Mesothelial cell of epicardium (in vitro differentiated cells): ENCODE data around the gene FBXO28. TPM values are rescaled to one million over a fixed set of nuclear protein-coding genes. Genes with fewer than 3 reads are reported as not detected.
A peak's percentile ranks its signal among the peaks of the same experiment; 100 is the strongest.

Experiments used
- DNase-seq, 2 experiments: peaks; one replicate each; pipeline ENCODE4 v3.0.0; 2021; ENCODE audit warnings: low spot score in 2 of 2; ENCODE audit not compliant: unreplicated experiment in 2 of 2
- H3K27ac Mint-ChIP-seq: 2 replicates; pipeline ENCODE4 v1.8.0; 2021; ENCODE audit warnings: mixed read lengths
- H3K27me3 Mint-ChIP-seq: 2 replicates; pipeline ENCODE4 v1.8.0; 2021; ENCODE audit warnings: low read depth, mixed read lengths
- H3K36me3 Mint-ChIP-seq: 2 replicates; pipeline ENCODE4 v1.8.0; 2021; ENCODE audit warnings: mixed read lengths
- H3K4me1 Mint-ChIP-seq: 2 replicates; pipeline ENCODE4 v1.8.0; 2021; ENCODE audit warnings: mixed read lengths
- H3K4me3 Mint-ChIP-seq: 2 replicates; pipeline ENCODE4 v1.8.0; 2021; ENCODE audit warnings: mild to moderate bottlenecking, moderate library complexity, mixed read lengths
- H3K9me3 Mint-ChIP-seq: 2 replicates; pipeline ENCODE4 v1.8.0; 2021; ENCODE audit warnings: mixed read lengths
- total RNA-seq: library from RNA; stranded (reverse); gene quantifications from 3 replicates; pipeline ENCODE4 v1.2.1, GENCODE V29; 2021
- TF ChIP-seq, protein P1 (sequence below): fragments of 200-600 bp; sonication (generic); IDR thresholded peaks from one replicate; pipeline ENCODE4 v1.5.0; 2021; ENCODE audit warnings: antibody characterized with exemption; ENCODE audit not compliant: unreplicated experiment

Gene FBXO28
- total RNA-seq, 1 donor from 2014 or later, result 26.7 TPM

DNA sequence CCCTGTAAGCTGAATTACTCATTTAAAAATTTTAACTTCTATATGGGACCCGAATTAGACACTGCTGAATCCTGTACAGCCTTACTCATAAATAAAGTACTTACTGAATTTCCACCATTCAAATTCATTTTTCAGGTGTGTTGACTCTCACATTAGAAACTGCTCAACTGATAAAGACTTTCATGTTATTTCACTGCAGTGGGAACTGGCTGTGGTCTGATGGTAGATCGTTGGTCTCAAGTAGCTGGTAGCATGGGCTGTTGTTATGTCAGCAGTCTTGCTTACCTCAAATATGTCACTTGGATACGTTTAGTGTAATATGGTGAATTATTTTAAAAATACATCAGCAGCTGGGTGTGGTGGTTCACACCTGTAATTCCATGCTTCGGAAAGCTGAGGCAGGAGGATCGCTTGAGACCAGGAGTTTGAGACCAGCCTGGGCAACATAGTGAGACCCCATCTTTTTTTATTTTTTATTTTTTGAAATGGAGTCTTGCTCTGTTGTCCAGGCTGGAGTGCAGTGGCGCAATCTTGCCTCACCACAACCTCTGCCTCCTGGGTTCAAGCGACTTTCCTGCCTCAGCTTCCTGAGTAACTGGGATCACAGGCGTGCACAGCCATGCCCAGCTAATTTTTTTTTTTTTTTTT is 79.5 kb downstream of the FBXO28 start:
- H3K27me3 Mint-ChIP-seq, result no peaks in the 10 kb centered on the region
- TF ChIP-seq, protein P1, sequence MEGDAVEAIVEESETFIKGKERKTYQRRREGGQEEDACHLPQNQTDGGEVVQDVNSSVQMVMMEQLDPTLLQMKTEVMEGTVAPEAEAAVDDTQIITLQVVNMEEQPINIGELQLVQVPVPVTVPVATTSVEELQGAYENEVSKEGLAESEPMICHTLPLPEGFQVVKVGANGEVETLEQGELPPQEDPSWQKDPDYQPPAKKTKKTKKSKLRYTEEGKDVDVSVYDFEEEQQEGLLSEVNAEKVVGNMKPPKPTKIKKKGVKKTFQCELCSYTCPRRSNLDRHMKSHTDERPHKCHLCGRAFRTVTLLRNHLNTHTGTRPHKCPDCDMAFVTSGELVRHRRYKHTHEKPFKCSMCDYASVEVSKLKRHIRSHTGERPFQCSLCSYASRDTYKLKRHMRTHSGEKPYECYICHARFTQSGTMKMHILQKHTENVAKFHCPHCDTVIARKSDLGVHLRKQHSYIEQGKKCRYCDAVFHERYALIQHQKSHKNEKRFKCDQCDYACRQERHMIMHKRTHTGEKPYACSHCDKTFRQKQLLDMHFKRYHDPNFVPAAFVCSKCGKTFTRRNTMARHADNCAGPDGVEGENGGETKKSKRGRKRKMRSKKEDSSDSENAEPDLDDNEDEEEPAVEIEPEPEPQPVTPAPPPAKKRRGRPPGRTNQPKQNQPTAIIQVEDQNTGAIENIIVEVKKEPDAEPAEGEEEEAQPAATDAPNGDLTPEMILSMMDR, result no peak
- no peak overlapping the region for H3K4me3 Mint-ChIP-seq
- H3K4me1 Mint-ChIP-seq, result peaks cover 3% of the 10 kb centered on the region
- H3K36me3 Mint-ChIP-seq, result peaks cover 29% of the 10 kb centered on the region
- no peak overlapping the region for H3K27ac Mint-ChIP-seq
- H3K9me3 Mint-ChIP-seq, result peaks cover 4% of the 10 kb centered on the region
- no peak for DNase-seq

DNA sequence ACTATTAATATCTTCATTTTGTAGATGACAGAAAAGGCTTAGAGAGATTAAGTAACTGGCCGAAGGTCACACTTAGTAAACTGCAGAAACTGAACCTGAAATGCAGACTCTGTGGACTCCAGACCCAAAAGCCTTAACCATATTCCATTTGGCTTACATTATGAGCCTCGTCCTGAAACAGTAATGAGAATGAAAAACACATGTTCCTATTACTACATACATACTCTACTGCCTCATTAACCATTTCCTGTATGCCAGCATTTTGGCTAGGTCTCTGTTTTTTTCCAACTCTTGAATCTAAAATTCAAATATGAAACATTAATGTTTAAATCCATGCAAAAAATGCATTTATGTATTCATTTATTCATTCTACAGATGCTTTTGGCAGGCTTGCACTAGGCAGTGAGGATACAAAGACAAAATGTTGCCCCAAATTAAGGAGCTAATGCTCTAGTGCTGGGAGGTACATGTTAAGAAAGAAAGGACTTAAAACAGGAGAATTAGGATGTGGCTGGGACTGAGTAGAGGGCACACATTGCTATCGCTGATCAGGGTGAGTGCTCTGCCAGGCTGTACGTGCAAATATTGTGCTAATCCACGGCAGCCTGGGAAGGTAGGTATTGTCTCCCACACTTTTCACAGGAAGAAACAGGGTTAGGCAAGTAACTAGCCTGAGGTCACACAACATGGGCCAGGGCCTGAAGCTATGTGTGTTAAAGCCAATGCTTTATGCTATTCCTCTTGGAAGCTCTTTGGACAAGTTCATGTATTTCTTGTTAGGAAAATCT is 83.1 kb downstream of the FBXO28 start:
- H3K4me1 Mint-ChIP-seq, result peaks cover 12% of the 10 kb centered on the region
- no peak overlapping the region for H3K4me3 Mint-ChIP-seq
- TF ChIP-seq, protein P1, result no peak
- no peak overlapping the region for H3K27ac Mint-ChIP-seq
- peaks cover 16% of the 10 kb centered on the region for H3K36me3 Mint-ChIP-seq
- H3K27me3 Mint-ChIP-seq, result no peaks in the 10 kb centered on the region
- no peak for DNase-seq
- H3K9me3 Mint-ChIP-seq, result no peaks in the 10 kb centered on the region

DNA sequence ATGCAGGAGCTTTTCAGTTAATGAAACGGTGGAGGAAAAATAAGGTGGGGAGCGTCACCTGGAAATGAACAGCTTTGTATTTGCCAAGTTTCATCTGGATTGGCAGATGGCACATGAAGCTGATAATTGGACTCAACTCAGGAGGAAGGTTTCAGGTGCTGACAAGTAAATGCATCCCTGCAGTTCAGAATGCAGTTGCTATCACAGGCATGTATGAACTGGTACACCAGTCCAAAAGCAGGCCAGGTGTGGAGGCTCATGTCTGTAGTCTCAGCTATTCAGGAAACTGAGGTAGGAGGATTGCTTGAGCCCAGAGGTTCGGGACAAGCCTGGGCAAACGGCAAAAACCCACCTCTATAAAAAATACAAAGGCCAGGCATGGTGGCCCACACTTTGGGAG is 84.7 kb downstream of the FBXO28 start:
- Mint-ChIP-seq H3K4me3 (no peak overlapping the region), H3K9me3 (no peaks in the 10 kb centered on the region), H3K4me1 (peaks cover 20% of the 10 kb centered on the region), H3K36me3 (peaks cover 12% of the 10 kb centered on the region), H3K27me3 (no peaks in the 10 kb centered on the region), H3K27ac (no peak overlapping the region)
- TF ChIP-seq, protein P1, result no peak
- no peak for DNase-seq

DNA sequence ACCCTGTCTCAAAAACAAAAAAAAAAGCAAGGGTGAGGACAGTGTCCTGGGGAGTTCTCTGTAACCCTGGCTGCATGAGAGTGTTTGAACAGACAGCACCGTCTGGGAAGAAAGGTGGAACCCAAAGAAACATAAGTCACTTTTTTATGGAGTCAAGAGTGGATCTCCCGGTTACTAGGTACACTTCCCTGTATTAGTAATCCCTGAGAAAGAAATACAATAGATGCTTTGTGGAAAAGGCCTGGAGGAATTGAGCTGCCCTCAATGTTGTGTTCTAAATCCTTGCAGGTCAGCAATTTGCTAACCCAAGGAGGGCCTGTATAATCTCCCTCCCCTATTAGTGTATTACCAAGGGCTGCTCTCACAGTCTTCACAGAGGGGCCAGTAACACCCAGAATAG is 85.8 kb downstream of the FBXO28 start:
- H3K36me3 Mint-ChIP-seq, result peaks cover 7% of the 10 kb centered on the region
- no peak overlapping the region for H3K27ac Mint-ChIP-seq

DNA sequence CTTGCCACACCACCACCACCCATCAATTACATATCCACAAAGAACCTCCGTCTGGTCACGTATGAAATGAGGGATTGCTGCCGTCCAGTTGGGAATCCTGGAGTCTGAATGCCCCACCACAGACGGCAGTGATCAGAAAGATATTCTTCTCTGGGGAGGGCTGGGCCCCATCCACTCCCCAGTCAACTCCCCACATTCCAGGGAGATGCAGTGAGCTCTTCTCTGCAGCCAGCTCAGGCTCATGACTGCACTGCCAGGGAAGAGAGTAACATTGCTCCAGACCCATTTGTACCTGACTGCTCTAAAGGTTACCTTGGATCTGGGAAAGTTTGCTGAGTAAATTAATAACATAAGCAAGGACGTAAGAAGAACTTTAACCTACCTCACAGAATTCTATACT is 87.5 kb downstream of the FBXO28 start:
- no peak for DNase-seq
- TF ChIP-seq, protein P1, result no peak
- Mint-ChIP-seq H3K4me3 (no peak overlapping the region), H3K27me3 (no peaks in the 10 kb centered on the region), H3K36me3 (no peaks in the 10 kb centered on the region), H3K27ac (peak overlapping the region; percentile 41), H3K4me1 (peaks cover 34% of the 10 kb centered on the region), H3K9me3 (no peaks in the 10 kb centered on the region)

More for the DNA sequence above, 85.8 kb downstream of the FBXO28 start:
- Mint-ChIP-seq H3K4me1 (peaks cover 25% of the 10 kb centered on the region), H3K27me3 (no peaks in the 10 kb centered on the region), H3K9me3 (no peaks in the 10 kb centered on the region), H3K4me3 (no peak overlapping the region)
- DNase-seq, result no peak
- TF ChIP-seq, protein P1, result no peak
